Astrocyte (in vitro differentiated cells and primary cell): Measurements from ENCODE around the gene POU3F1.

ENCODE experiments used
- EZH2 ChIP-seq: IDR thresholded peaks from 2 replicates; pipeline ENCODE4 v1.6.1; 2012; ENCODE audit warnings: mild to moderate bottlenecking, low read length, inconsistent platforms; ENCODE audit not compliant: insufficient read depth
- TF ChIP-seq, protein P1 (sequence below): IDR thresholded peaks from 2 replicates; pipeline ENCODE4 v1.5.1; 2011; ENCODE audit warnings: low read depth, mild to moderate bottlenecking, inconsistent platforms, low read length, moderate library complexity; ENCODE audit not compliant: insufficient read depth

DNA sequence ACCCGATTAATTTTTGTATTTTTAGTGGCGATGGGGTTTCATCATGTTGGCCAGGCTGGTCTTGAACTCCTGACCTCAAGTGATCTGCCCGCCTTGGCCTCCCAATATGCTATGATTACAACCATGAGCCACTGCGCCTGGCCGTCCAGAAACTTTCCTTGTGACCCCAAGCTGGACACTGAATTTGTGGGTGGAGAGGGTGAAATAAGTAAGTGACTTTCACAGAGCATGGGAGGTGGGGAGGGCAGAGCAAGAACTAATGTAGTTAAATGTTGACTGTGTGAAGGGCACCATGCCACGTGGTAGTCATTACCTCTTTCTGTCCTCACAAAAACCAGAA is 36.8 kb downstream of the POU3F1 start:
- TF ChIP-seq, protein P1, sequence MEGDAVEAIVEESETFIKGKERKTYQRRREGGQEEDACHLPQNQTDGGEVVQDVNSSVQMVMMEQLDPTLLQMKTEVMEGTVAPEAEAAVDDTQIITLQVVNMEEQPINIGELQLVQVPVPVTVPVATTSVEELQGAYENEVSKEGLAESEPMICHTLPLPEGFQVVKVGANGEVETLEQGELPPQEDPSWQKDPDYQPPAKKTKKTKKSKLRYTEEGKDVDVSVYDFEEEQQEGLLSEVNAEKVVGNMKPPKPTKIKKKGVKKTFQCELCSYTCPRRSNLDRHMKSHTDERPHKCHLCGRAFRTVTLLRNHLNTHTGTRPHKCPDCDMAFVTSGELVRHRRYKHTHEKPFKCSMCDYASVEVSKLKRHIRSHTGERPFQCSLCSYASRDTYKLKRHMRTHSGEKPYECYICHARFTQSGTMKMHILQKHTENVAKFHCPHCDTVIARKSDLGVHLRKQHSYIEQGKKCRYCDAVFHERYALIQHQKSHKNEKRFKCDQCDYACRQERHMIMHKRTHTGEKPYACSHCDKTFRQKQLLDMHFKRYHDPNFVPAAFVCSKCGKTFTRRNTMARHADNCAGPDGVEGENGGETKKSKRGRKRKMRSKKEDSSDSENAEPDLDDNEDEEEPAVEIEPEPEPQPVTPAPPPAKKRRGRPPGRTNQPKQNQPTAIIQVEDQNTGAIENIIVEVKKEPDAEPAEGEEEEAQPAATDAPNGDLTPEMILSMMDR, result no peak
- no peak for TF ChIP-seq EZH2
